NAMALWA (cell line): ENCODE results near the gene PDE4A.

Experiments
- DNase-seq: peaks from one replicate; pipeline ENCODE4 v3.0.0-alpha.2; 2015; ENCODE audit warnings: low spot score

PDE4A gene

GRCh38 chr19:10510301-10510802, 90.0 kb downstream of the PDE4A start:
- DNase-seq = peak; percentile 71

GRCh38 chr19:10513223-10513622, 92.9 kb downstream of the PDE4A start:
- no peak for DNase-seq

GRCh38 chr19:10514211-10515145, 94.1 kb downstream of the PDE4A start:
- DNase-seq = no peak

GRCh38 chr19:10516064-10516385, 95.7 kb downstream of the PDE4A start:
- DNase-seq = no peak

GRCh38 chr19:10516671-10517286, 96.4 kb downstream of the PDE4A start:
- DNase-seq = no peak

GRCh38 chr19:10517361-10517759, 97.0 kb downstream of the PDE4A start, which contains the start of gene S1PR5:
TSS of gene S1PR5 (minus strand) at chr19:10517447. CDS start at chr19:10515011, 2,436 bp downstream.
- no peak for DNase-seq

GRCh38 chr19:10517760-10518443, 97.6 kb downstream of the PDE4A start:
- no peak for DNase-seq

GRCh38 chr19:10518444-10519361, 98.4 kb downstream of the PDE4A start:
- DNase-seq = no peak
